Liver (tissue), 9 donors: ENCODE data around the gene ATE1. TPM values are rescaled to one million over a fixed set of nuclear protein-coding genes. Genes with fewer than 3 reads are reported as not detected.

ENCODE experiments used
- DNase-seq: peaks from one replicate; pipeline ENCODE4 v3.0.0-alpha.2; 2017; ENCODE audit warnings: low spot score
- H3K27ac ChIP-seq, 2 donors: one replicate each; pipeline ENCODE4 v1.7.0; 2013; ENCODE audit warnings: inconsistent platforms in 2 of 2, low read length in 2 of 2, control low read depth in 1 of 2, low read depth in 1 of 2, mild to moderate bottlenecking in 1 of 2
- H3K27me3 ChIP-seq, 4 donors: one replicate each; pipeline versions ENCODE4 v1.6.1 to v1.7.0; 2013; ENCODE audit warnings: low read length in 3 of 4, inconsistent platforms in 1 of 4, mild to moderate bottlenecking in 1 of 4, moderate library complexity in 1 of 4; ENCODE audit not compliant: control insufficient read depth in 4 of 4, insufficient read depth in 4 of 4
- H3K36me3 ChIP-seq, 4 donors: one replicate each; pipeline versions ENCODE4 v1.6.1 to v1.7.0; 2013; ENCODE audit warnings: low read length in 3 of 4, mild to moderate bottlenecking in 3 of 4, low read depth in 1 of 4, moderate library complexity in 1 of 4; ENCODE audit not compliant: control insufficient read depth in 4 of 4, insufficient read depth in 3 of 4
- H3K4me1 ChIP-seq, 4 donors: one replicate each; pipeline versions ENCODE4 v1.6.1 to v1.7.0; 2013; ENCODE audit warnings: low read length in 3 of 4, mild to moderate bottlenecking in 3 of 4, moderate library complexity in 1 of 4; ENCODE audit not compliant: control insufficient read depth in 4 of 4, insufficient read depth in 4 of 4
- H3K4me3 ChIP-seq, 3 donors: one replicate each; pipeline versions ENCODE4 v1.6.1 to v1.7.0; 2013; ENCODE audit warnings: low read length in 3 of 3, control low read depth in 1 of 3, low read depth in 1 of 3, mild to moderate bottlenecking in 1 of 3
- H3K9ac ChIP-seq, 2 donors: one replicate each; pipeline ENCODE4 v1.7.0; 2013; ENCODE audit warnings: low read length in 2 of 2, mild to moderate bottlenecking in 2 of 2, moderate library complexity in 2 of 2, control low read depth in 1 of 2, low read depth in 1 of 2
- H3K9me3 ChIP-seq, 4 donors: one replicate each; pipeline versions ENCODE4 v1.6.1 to v1.7.0; 2013; ENCODE audit warnings: low read length in 3 of 4; ENCODE audit not compliant: control insufficient read depth in 4 of 4
- EGR1 ChIP-seq, 2 donors: IDR thresholded peaks; 2 replicates each; pipeline ENCODE4 v1.6.1; 2016 to 2018; ENCODE audit warnings: antibody characterized with exemption in 2 of 2, low read depth in 2 of 2
- FOXA1 ChIP-seq: IDR thresholded peaks from 2 replicates; pipeline ENCODE4 v1.6.1; 2016; ENCODE audit warnings: antibody characterized with exemption
- FOXA2 ChIP-seq: IDR thresholded peaks from 2 replicates; pipeline ENCODE4 v1.6.1; 2016; ENCODE audit warnings: antibody characterized with exemption
- GABPA ChIP-seq, 2 donors: IDR thresholded peaks in 1 of 2; conservative IDR thresholded peaks in 1 of 2; 2 replicates each; pipeline ENCODE4 v1.6.1; 2016; ENCODE audit warnings: antibody characterized with exemption in 2 of 2, mild to moderate bottlenecking in 1 of 2, moderate library complexity in 1 of 2
- HNF4A ChIP-seq, 2 donors: conservative IDR thresholded peaks; 2 replicates each; pipeline ENCODE4 v1.6.1; 2016; ENCODE audit warnings: antibody characterized with exemption in 2 of 2, mild to moderate bottlenecking in 2 of 2
- HNF4G ChIP-seq: IDR thresholded peaks from 2 replicates; pipeline ENCODE4 v1.6.1; 2016; ENCODE audit warnings: antibody characterized with exemption
- JUND ChIP-seq, 2 donors: IDR thresholded peaks; 2 replicates each; pipeline ENCODE4 v1.6.1; 2016; ENCODE audit warnings: antibody characterized with exemption in 2 of 2
- MAX ChIP-seq: IDR thresholded peaks from 2 replicates; pipeline ENCODE4 v1.6.1; 2016; ENCODE audit warnings: antibody characterized with exemption
- NR2F2 ChIP-seq: IDR thresholded peaks from 2 replicates; pipeline ENCODE4 v1.6.1; 2016; ENCODE audit warnings: antibody characterized with exemption
- RAD21 ChIP-seq, 2 donors: IDR thresholded peaks; 2 replicates each; pipeline ENCODE4 v1.6.1; 2016; ENCODE audit warnings: antibody characterized with exemption in 2 of 2, mild to moderate bottlenecking in 2 of 2
- REST ChIP-seq: IDR thresholded peaks from 2 replicates; pipeline ENCODE4 v1.6.1; 2016; ENCODE audit warnings: antibody characterized with exemption, mild to moderate bottlenecking
- RXRA ChIP-seq, 2 donors: IDR thresholded peaks; 2 replicates each; pipeline ENCODE4 v1.6.1; 2017 to 2018; ENCODE audit warnings: antibody characterized with exemption in 2 of 2, mild to moderate bottlenecking in 1 of 2
- SP1 ChIP-seq: IDR thresholded peaks from 2 replicates; pipeline ENCODE4 v1.6.1; 2018; ENCODE audit warnings: antibody characterized with exemption, mild to moderate bottlenecking
- TAF1 ChIP-seq: conservative IDR thresholded peaks from 2 replicates; pipeline ENCODE4 v1.6.1; 2016; ENCODE audit warnings: antibody characterized with exemption, mild to moderate bottlenecking
- YY1 ChIP-seq: IDR thresholded peaks from 2 replicates; pipeline ENCODE4 v1.6.1; 2016; ENCODE audit warnings: antibody characterized with exemption, mild to moderate bottlenecking
- WGBS: extraction: QIAGEN DNeasy Blood & Tissue Kit; methylation state at CpG from one replicate; pipeline ENCODE4 v1.1.7; 2013; 5-methylcytosine and 5-hydroxymethylcytosine counted together
- polyA plus RNA-seq, 2 donors: library from polyadenylated mRNA; stranded (reverse) in 1 of 2; unstranded in 1 of 2; fragments of 200-250 nt in 1 of 2; fragments of >200 nt in 1 of 2; fragmentation: Nextera tagmentation in 1 of 2; extraction: Ambion mirVana in 1 of 2; gene quantifications; one replicate each; pipeline versions ENCODE4 v1.2.1 to v1.2.3, GENCODE V29; 2013 to 2015
- total RNA-seq, 2 donors: library from RNA; depleted of rRNA; stranded (reverse); fragments of >200 nt; gene quantifications; one replicate each; pipeline ENCODE4 v1.2.3, GENCODE V29; 2014
- TF ChIP-seq, protein P1 (sequence below): fragments of 150-350 bp; IDR thresholded peaks from 2 replicates; pipeline ENCODE4 v1.5.1; 2017; ENCODE audit warnings: improper control_type of control experiment, low read depth, low read length; ENCODE audit not compliant: missing input control
- TF ChIP-seq, protein P2 (sequence below): IDR thresholded peaks from 2 replicates; pipeline ENCODE4 v1.6.1; 2016; ENCODE audit warnings: antibody characterized with exemption
- TF ChIP-seq, protein P3 (sequence below): IDR thresholded peaks from 2 replicates; pipeline ENCODE4 v1.6.1; 2016; ENCODE audit warnings: antibody characterized with exemption
- donor health status: healthy.
- donor health status: healthy.
- donor health status: healthy.
- donor health status: healthy.
- donor health status: healthy.

Gene ATE1
- total and polyA plus RNA-seq, 4 donors, result 7.9 to 34.9 (median 13.5) TPM

- Histone ChIP-seq H3K9me3 (no peaks in the 10 kb centered on the region), H3K27me3 (no peaks in the 10 kb centered on the region), H3K27ac (no peak overlapping the region), H3K4me1 (peaks cover 0 to 5% (median 3%) of the 10 kb centered on the region in 4 donors), H3K9ac (no peak overlapping the region), H3K36me3 (peaks cover 5 to 33% (median 11%) of the 10 kb centered on the region in 4 donors), H3K4me3 (no peak overlapping the region)
- WGBS, result 77% methylated on average over 10 of the region's 10 CpGs
- TF ChIP-seq GABPA (IDR thresholded peaks at IDR 0.05 in 1 of 2, conservative IDR thresholded peaks at IDR 0.05 in 1 of 2) (no peak), SP1 (no peak), TAF1 (no peak), YY1 (no peak), EGR1 (IDR thresholded peaks at IDR 0.05; ENCODE audit: low read depth in 2 of 2) (no peak), RXRA (IDR thresholded peaks at IDR 0.05) (no peak), MAX (no peak), FOXA2 (no peak), RAD21 (IDR thresholded peaks at IDR 0.05) (no peak), REST (no peak), NR2F2 (no peak), JUND (IDR thresholded peaks at IDR 0.05) (no peak), HNF4G (no peak), HNF4A (conservative IDR thresholded peaks at IDR 0.05) (no peak), FOXA1 (no peak)
- TF ChIP-seq, protein P1, sequence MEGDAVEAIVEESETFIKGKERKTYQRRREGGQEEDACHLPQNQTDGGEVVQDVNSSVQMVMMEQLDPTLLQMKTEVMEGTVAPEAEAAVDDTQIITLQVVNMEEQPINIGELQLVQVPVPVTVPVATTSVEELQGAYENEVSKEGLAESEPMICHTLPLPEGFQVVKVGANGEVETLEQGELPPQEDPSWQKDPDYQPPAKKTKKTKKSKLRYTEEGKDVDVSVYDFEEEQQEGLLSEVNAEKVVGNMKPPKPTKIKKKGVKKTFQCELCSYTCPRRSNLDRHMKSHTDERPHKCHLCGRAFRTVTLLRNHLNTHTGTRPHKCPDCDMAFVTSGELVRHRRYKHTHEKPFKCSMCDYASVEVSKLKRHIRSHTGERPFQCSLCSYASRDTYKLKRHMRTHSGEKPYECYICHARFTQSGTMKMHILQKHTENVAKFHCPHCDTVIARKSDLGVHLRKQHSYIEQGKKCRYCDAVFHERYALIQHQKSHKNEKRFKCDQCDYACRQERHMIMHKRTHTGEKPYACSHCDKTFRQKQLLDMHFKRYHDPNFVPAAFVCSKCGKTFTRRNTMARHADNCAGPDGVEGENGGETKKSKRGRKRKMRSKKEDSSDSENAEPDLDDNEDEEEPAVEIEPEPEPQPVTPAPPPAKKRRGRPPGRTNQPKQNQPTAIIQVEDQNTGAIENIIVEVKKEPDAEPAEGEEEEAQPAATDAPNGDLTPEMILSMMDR, result no peak
- TF ChIP-seq, protein P2, sequence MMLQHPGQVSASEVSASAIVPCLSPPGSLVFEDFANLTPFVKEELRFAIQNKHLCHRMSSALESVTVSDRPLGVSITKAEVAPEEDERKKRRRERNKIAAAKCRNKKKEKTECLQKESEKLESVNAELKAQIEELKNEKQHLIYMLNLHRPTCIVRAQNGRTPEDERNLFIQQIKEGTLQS, result no peak
- TF ChIP-seq, protein P3, sequence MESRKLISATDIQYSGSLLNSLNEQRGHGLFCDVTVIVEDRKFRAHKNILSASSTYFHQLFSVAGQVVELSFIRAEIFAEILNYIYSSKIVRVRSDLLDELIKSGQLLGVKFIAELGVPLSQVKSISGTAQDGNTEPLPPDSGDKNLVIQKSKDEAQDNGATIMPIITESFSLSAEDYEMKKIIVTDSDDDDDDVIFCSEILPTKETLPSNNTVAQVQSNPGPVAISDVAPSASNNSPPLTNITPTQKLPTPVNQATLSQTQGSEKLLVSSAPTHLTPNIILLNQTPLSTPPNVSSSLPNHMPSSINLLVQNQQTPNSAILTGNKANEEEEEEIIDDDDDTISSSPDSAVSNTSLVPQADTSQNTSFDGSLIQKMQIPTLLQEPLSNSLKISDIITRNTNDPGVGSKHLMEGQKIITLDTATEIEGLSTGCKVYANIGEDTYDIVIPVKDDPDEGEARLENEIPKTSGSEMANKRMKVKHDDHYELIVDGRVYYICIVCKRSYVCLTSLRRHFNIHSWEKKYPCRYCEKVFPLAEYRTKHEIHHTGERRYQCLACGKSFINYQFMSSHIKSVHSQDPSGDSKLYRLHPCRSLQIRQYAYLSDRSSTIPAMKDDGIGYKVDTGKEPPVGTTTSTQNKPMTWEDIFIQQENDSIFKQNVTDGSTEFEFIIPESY, result no peak
- DNase-seq, result no peak
Measured at GRCh38 chr10:121921238-121921931, 6.4 kb downstream of the ATE1 start.
